ENCODE data around the gene ACOXL. TPM values are rescaled to one million over a fixed set of nuclear protein-coding genes. Genes with fewer than 3 reads are reported as not detected.

ACOXL gene
- total and polyA plus RNA-seq, 2 of the 8 experiments (the other 6 are each of a cell fraction or from before 2014, with no cell fraction given), result 11.4 to 20.6 TPM

- CTCF ChIA-PET (ENCODE audit: partially characterized antibody), result interaction anchor here (1.1 to 1.9 kb wide), 2 partner anchors 10 to 29 kb away, joined by 3 to 5 read pairs; no protein-coding TSS in a partner anchor
- H2BK12ac ChIP-seq (ENCODE audit: low read depth, low read length), result no peak overlapping the region
- no peak for TF ChIP-seq RXRA (IDR thresholded peaks at IDR 0.05; ENCODE audit: insufficient read depth, low read depth, low read length)
- TF ChIP-seq ASH2L (IDR thresholded peaks at IDR 0.05; ENCODE audit: low read length), result no peak
- TF ChIP-seq YY1 (IDR thresholded peaks at IDR 0.05; ENCODE audit: low read depth, low read length), result no peak
- no peak for TF ChIP-seq ATF2 (IDR thresholded peaks at IDR 0.05; ENCODE audit: low read length)
- TF ChIP-seq RFX5 (IDR thresholded peaks at IDR 0.05; ENCODE audit: borderline replicate concordance, low read depth, low read length), result no peak
These were observed 413.6 kb downstream of the ACOXL start for GRCh38 chr2:111145951-111146350.

More at GRCh38 chr2:111145951-111146350, 413.6 kb downstream of the ACOXL start:
- no peak overlapping the region for H2BK20ac ChIP-seq (ENCODE audit: low read length)
- no peak overlapping the region for H3K4me3 ChIP-seq (ENCODE audit: extremely low read depth in 1 of 4, insufficient read depth in 2 of 4, low read depth in 3 of 4, low read length in 4 of 4)
- no peak overlapping the region for H3K4ac ChIP-seq (replicated peaks; ENCODE audit: insufficient read length, low read depth, low read length)
- H3K9me3 ChIP-seq (ENCODE audit: insufficient read depth in 2 of 2, low read depth in 1 of 2, low read length in 1 of 2), result no peaks in the 10 kb centered on the region
- H3K14ac ChIP-seq (ENCODE audit: insufficient read length), result no peak overlapping the region
- no peak overlapping the region for H3K56ac ChIP-seq (replicated peaks; ENCODE audit: insufficient read length, low read depth, low read length)
- H3K79me1 ChIP-seq (ENCODE audit: low read depth, low read length), result peaks cover under 1% of the 10 kb centered on the region; the same call in 1 of the 2 replicates
- no peaks in the 10 kb centered on the region for H3K23me2 ChIP-seq (ENCODE audit: low read depth, low read length)
- H4K91ac ChIP-seq (replicated peaks; ENCODE audit: insufficient read length, low read length), result no peak overlapping the region
- peaks cover 6 to 14% of the 10 kb centered on the region in 2 experiments for H4K20me1 ChIP-seq (replicated peaks in 1 of 2; ENCODE audit: control insufficient read depth in 1 of 2, insufficient read depth in 2 of 2, low read length in 2 of 2)
- H3K27me3 ChIP-seq (replicated peaks in 1 of 4; ENCODE audit: control insufficient read depth in 3 of 4, extremely low read depth in 1 of 4, insufficient read depth in 3 of 4, low read length in 3 of 4), result no peaks in the 10 kb centered on the region; a peak in 1 of 7 replicates
- H3K23ac ChIP-seq (ENCODE audit: insufficient read length), result no peak overlapping the region
- no peak overlapping the region for H2BK120ac ChIP-seq (replicated peaks; ENCODE audit: low read depth, low read length)
- no peak overlapping the region for H2BK5ac ChIP-seq (ENCODE audit: low read depth, low read length)
- H2BK15ac ChIP-seq (ENCODE audit: low read length), result no peak overlapping the region
- 0 out of 7 replicates have a peak, but pooled peaks cover 0 to 3% (median 0%) of the 10 kb centered on the region in 4 experiments for H3K4me1 ChIP-seq (replicated peaks in 1 of 4; ENCODE audit: control insufficient read depth in 3 of 4, insufficient read depth in 4 of 4, low read length in 3 of 4)
- H3K4me2 ChIP-seq (ENCODE audit: insufficient read depth in 1 of 2, low read depth in 2 of 2, low read length in 2 of 2), result no peak overlapping the region
- no peak overlapping the region for H3K18ac ChIP-seq (ENCODE audit: extremely low read depth, low read length)
- POLR2A ChIA-PET (ENCODE audit: partially characterized antibody), result interaction anchor here (1.4 kb wide), 1 partner anchor 13 kb away, joined by 3 read pairs; no protein-coding TSS in a partner anchor
- no peak overlapping the region for H2AK5ac ChIP-seq (ENCODE audit: low read depth, low read length)
- FAIRE-seq (no peak), DNase-seq (ENCODE audit: low read depth in 1 of 2, low spot score in 2 of 2) (no peak)
- H4K5ac ChIP-seq (ENCODE audit: insufficient read length, low read depth, low read length), result no peak overlapping the region
- H3K36me3 ChIP-seq (ENCODE audit: control insufficient read depth in 2 of 4, insufficient read depth in 4 of 4, low read length in 3 of 4), result peaks cover 0 to 23% (median 2%) of the 10 kb centered on the region in 4 experiments; a peak in 3 of 8 replicates
- 98% methylated on average over 2 of the region's 2 CpGs; no CpG with 5 or more reads in 1 of the 2 experiments for WGBS, 2 experiments (ENCODE audit: extremely low coverage in 1 of 2, insufficient coverage in 1 of 2, insufficient read length in 1 of 2, insufficient replicate concordance in 2 of 2, low coverage in 1 of 2, low lambda C conversion rate in 2 of 2, missing lambda C conversion rate in 1 of 2)
- H2AFZ ChIP-seq (ENCODE audit: low read length), result no peak overlapping the region
- no peak overlapping the region for H4K8ac ChIP-seq (ENCODE audit: extremely low read depth, insufficient read depth, low read length)
- no peak overlapping the region for H3K9ac ChIP-seq (replicated peaks in 1 of 4; ENCODE audit: extremely low read depth in 1 of 4, low read depth in 3 of 4, low read length in 3 of 4)
- peaks cover 0 to 25% of the 10 kb centered on the region in 2 experiments; a peak in 2 of 4 replicates for H3K79me2 ChIP-seq (ENCODE audit: control insufficient read depth in 1 of 2, insufficient read depth in 2 of 2, low read length in 2 of 2)
- H3K27ac ChIP-seq (ENCODE audit: low read depth, low read length), result no peak overlapping the region
